HFF-Myc (cell line): ENCODE measurements around the gene STK25.
"Not testable (repeated sequence)": the region's sequence is repeated elsewhere in the genome, so short reads cannot be mapped to it uniquely, and the experiment has no call there.

ENCODE experiments used
- DNase-seq: peaks from one replicate; pipeline ENCODE4 v3.0.0-alpha.2; 2011; ENCODE audit warnings: low read depth; ENCODE audit errors: extremely low read depth
- H3K4me3 ChIP-seq: replicated peaks from 2 replicates; pipeline ENCODE4 v1.5.1; 2011; ENCODE audit warnings: low read depth, mild to moderate bottlenecking, control low read depth, low read length
- CTCF ChIP-seq: IDR thresholded peaks from 2 replicates; pipeline ENCODE4 v1.5.1; 2012; ENCODE audit warnings: mild to moderate bottlenecking, low read depth, low read length, control low read depth; ENCODE audit errors: missing control alignments

Gene STK25

GRCh38 chr2:241532168-241532567 is 23.8 kb upstream of the STK25 start:
- H3K4me3 ChIP-seq = no peak overlapping the region
- DNase-seq = no peak
- TF ChIP-seq CTCF = no peak

GRCh38 chr2:241531161-241531722 is 22.9 kb upstream of the STK25 start:
- no peak overlapping the region for H3K4me3 ChIP-seq
- TF ChIP-seq CTCF = no peak
- DNase-seq = no peak

GRCh38 chr2:241530571-241530970 is 22.2 kb upstream of the STK25 start:
- no peak for DNase-seq
- no peak for TF ChIP-seq CTCF
- no peak overlapping the region for H3K4me3 ChIP-seq

GRCh38 chr2:241525818-241526780 is 17.7 kb upstream of the STK25 start:
- H3K4me3 ChIP-seq, DNase-seq: not testable (repeated sequence)

- no peak for TF ChIP-seq CTCF
- no peak overlapping the region for H3K4me3 ChIP-seq
- DNase-seq = no peak
Observed at GRCh38 chr2:241522477-241522876, 14.1 kb upstream of the STK25 start.

GRCh38 chr2:241519669-241520068 is 11.3 kb upstream of the STK25 start:
- no peak for DNase-seq
- H3K4me3 ChIP-seq = no peak overlapping the region
- TF ChIP-seq CTCF = no peak

- TF ChIP-seq CTCF = no peak
- no peak for DNase-seq
- H3K4me3 ChIP-seq = no peak overlapping the region
Observed at GRCh38 chr2:241517297-241517696, 8.9 kb upstream of the STK25 start.
